ENCODE measurements around the gene NCOA7. TPM values are rescaled to one million over a fixed set of nuclear protein-coding genes. Genes with fewer than 3 reads are reported as not detected.

Gene NCOA7
- total RNA-seq, 2 donors from 2014 or later, result 11.4 to 15.2 TPM

GRCh38 chr6:125919618-125920017 lies 128.9 kb downstream of the NCOA7 start:
- 85 to 92% methylated on average over 3 of the region's 3 CpGs for WGBS, 2 experiments (ENCODE audit: insufficient coverage in 1 of 2, insufficient read length in 1 of 2)
- no peak for DNase-seq
- Histone ChIP-seq H3K27me3 (ENCODE audit: control insufficient read depth, insufficient read depth, low read length, poor library complexity, severe bottlenecking) (no peaks in the 10 kb centered on the region), H3K4me1 (ENCODE audit: control insufficient read depth, insufficient read depth, low read length) (peaks cover 11% of the 10 kb centered on the region), H3K9ac (ENCODE audit: extremely low read depth, low read length, poor library complexity, severe bottlenecking) (no peak overlapping the region), H3K36me3 (ENCODE audit: control insufficient read depth, insufficient read depth, low read length) (peaks cover 28% of the 10 kb centered on the region), H3K9me3 (ENCODE audit: control insufficient read depth, low read length) (no peaks in the 10 kb centered on the region), H3K27ac (ENCODE audit: low read depth, low read length) (no peak overlapping the region), H3K4me3 (ENCODE audit: low read length) (no peak overlapping the region)
- no peak overlapping the region for H3K4me3 Mint-ChIP-seq
- peaks cover 20% of the 10 kb centered on the region for H3K4me1 Mint-ChIP-seq
- H3K27ac Mint-ChIP-seq, result no peak overlapping the region
- no peak for TF ChIP-seq CTCF (conservative IDR thresholded peaks at IDR 0.05)
- peaks cover 3% of the 10 kb centered on the region for H3K36me3 Mint-ChIP-seq (ENCODE audit: low read depth)
- no peaks in the 10 kb centered on the region for H3K27me3 Mint-ChIP-seq (ENCODE audit: insufficient read depth)
- H3K9me3 Mint-ChIP-seq, result no peaks in the 10 kb centered on the region

- no peaks in the 10 kb centered on the region for H3K27me3 ChIP-seq (ENCODE audit: control insufficient read depth, insufficient read depth, low read length, poor library complexity, severe bottlenecking)
- no peak overlapping the region for H3K9ac ChIP-seq (ENCODE audit: extremely low read depth, low read length, poor library complexity, severe bottlenecking)
- no peak for DNase-seq
- WGBS, 2 experiments (ENCODE audit: insufficient coverage in 1 of 2, insufficient read length in 1 of 2), result 92 to 100% methylated on average over 6 to 8 of the region's 8 CpGs
- peaks cover 11% of the 10 kb centered on the region for H3K4me1 ChIP-seq (ENCODE audit: control insufficient read depth, insufficient read depth, low read length)
- Mint-ChIP-seq H3K36me3 (ENCODE audit: low read depth) (peaks cover 3% of the 10 kb centered on the region), H3K4me1 (peaks cover 20% of the 10 kb centered on the region), H3K27ac (no peak overlapping the region), H3K9me3 (no peaks in the 10 kb centered on the region), H3K4me3 (no peak overlapping the region), H3K27me3 (ENCODE audit: insufficient read depth) (no peaks in the 10 kb centered on the region)
- no peak overlapping the region for H3K4me3 ChIP-seq (ENCODE audit: low read length)
- no peaks in the 10 kb centered on the region for H3K9me3 ChIP-seq (ENCODE audit: control insufficient read depth, low read length)
- peaks cover 28% of the 10 kb centered on the region for H3K36me3 ChIP-seq (ENCODE audit: control insufficient read depth, insufficient read depth, low read length)
- TF ChIP-seq CTCF (conservative IDR thresholded peaks at IDR 0.05), result no peak
- H3K27ac ChIP-seq (ENCODE audit: low read depth, low read length), result no peak overlapping the region
Measured at GRCh38 chr6:125922322-125922860, 131.6 kb downstream of the NCOA7 start.

DNA sequence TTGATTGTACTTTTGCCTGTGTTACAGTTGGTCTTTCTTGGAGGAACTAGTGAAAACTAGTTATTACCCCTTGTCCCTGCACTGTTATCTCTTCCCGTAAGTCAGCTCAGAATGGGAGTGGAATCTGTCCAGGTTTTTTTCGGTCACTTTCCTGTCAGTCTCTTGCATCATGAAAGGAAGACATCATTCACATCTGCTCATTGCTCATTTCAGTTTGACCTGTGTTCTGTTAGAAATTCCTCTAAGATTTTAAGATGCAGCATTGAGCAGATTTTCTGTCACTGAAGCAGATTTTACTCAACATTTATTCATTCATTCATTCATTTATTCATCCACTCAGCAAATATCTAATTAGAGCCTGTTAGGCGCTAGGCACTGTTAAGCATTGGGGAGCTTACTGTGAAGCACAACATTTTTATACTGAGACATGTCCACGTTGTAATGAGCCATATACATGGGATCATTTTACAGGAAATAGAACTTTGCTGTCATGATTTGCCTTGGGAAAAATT lies 132.7 kb downstream of the NCOA7 start:
- TF ChIP-seq CTCF (conservative IDR thresholded peaks at IDR 0.05), result no peak
- no peak for DNase-seq
- Histone ChIP-seq H3K27me3 (ENCODE audit: control insufficient read depth, insufficient read depth, low read length, poor library complexity, severe bottlenecking) (no peaks in the 10 kb centered on the region), H3K4me1 (ENCODE audit: control insufficient read depth, insufficient read depth, low read length) (peaks cover 6% of the 10 kb centered on the region), H3K36me3 (ENCODE audit: control insufficient read depth, insufficient read depth, low read length) (peaks cover 28% of the 10 kb centered on the region), H3K9me3 (ENCODE audit: control insufficient read depth, low read length) (no peaks in the 10 kb centered on the region), H3K27ac (ENCODE audit: low read depth, low read length) (no peak overlapping the region), H3K4me3 (ENCODE audit: low read length) (no peak overlapping the region), H3K9ac (ENCODE audit: extremely low read depth, low read length, poor library complexity, severe bottlenecking) (no peak overlapping the region)
- H3K36me3 Mint-ChIP-seq (ENCODE audit: low read depth), result peaks cover 3% of the 10 kb centered on the region
- no peak overlapping the region for H3K4me3 Mint-ChIP-seq
- H3K4me1 Mint-ChIP-seq, result peaks cover 10% of the 10 kb centered on the region
- H3K9me3 Mint-ChIP-seq, result no peaks in the 10 kb centered on the region
- WGBS, 2 experiments (ENCODE audit: insufficient coverage in 1 of 2, insufficient read length in 1 of 2), result 87 to 93% methylated on average over 4 of the region's 4 CpGs
- H3K27me3 Mint-ChIP-seq (ENCODE audit: insufficient read depth), result no peaks in the 10 kb centered on the region
- H3K27ac Mint-ChIP-seq, result no peak overlapping the region
